Endothelial cell of umbilical vein (primary cell): ENCODE data around the gene KCTD1. TPM values are rescaled to one million over a fixed set of nuclear protein-coding genes. Genes with fewer than 3 reads are reported as not detected.

Experiments
- BruUV-seq: library from RNA; stranded (reverse); fragments of 400-500 nt; replicated peaks from 2 replicates; lab custom pipeline; 2021; lab: Mats Ljungman, UMichigan
- CTCF ChIA-PET: fragments of 300-600, 350-600 bp; sonication (Branson Sonifier 250); formaldehyde crosslinking; loops from one replicate; lab custom pipeline; 2021; ENCODE audit warnings: antibody characterized with exemption, inconsistent platforms; lab: Charles Lee
- POLR2A ChIA-PET: fragments of 300-600, 350-600 bp; sonication (Branson Sonifier 250); formaldehyde crosslinking; loops from one replicate; lab custom pipeline; 2021; ENCODE audit warnings: antibody characterized with exemption, inconsistent platforms; lab: Charles Lee
- DNase-seq: peaks from one replicate; pipeline ENCODE4 v3.0.0-alpha.2; 2011; ENCODE audit warnings: low read depth, low spot score
- FAIRE-seq: peaks from 2 replicates; lab custom pipeline; 2011; peaks lifted over from hg19 to GRCh38; lab: Jason Lieb, UNC
- H2AFZ ChIP-seq: 2 replicates; pipeline ENCODE4 v1.6.0; 2012; ENCODE audit warnings: low read depth, low read length, control low read depth, inconsistent platforms
- H3K27ac ChIP-seq: 2 replicates; pipeline ENCODE4 v1.5.1; 2011; ENCODE audit warnings: low read depth, mild to moderate bottlenecking, control low read depth, low read length, moderate library complexity; ENCODE audit not compliant: insufficient read depth
- H3K27me3 ChIP-seq, 2 experiments: 2 replicates each; pipeline versions ENCODE4 v1.6.0 to v1.6.1; 2011; ENCODE audit warnings: low read length in 2 of 2, mixed read lengths in 1 of 2; ENCODE audit not compliant: control insufficient read depth in 2 of 2, insufficient read depth in 2 of 2
- H3K36me3 ChIP-seq, 2 experiments: 2 replicates in 1 of 2; 3 replicates in 1 of 2; pipeline ENCODE4 v1.5.1; 2011; ENCODE audit warnings: low read length in 2 of 2, mild to moderate bottlenecking in 1 of 2, moderate library complexity in 1 of 2; ENCODE audit not compliant: control insufficient read depth in 2 of 2, insufficient read depth in 2 of 2; ENCODE audit errors: extremely low read depth in 1 of 2
- H3K4me1 ChIP-seq: 3 replicates; pipeline ENCODE4 v1.5.1; 2011; ENCODE audit warnings: mild to moderate bottlenecking, low read length; ENCODE audit not compliant: control insufficient read depth, insufficient read depth; ENCODE audit errors: extremely low read depth
- H3K4me2 ChIP-seq: 2 replicates; pipeline ENCODE4 v1.6.1; 2011; ENCODE audit warnings: low read length, control low read depth, mixed read lengths; ENCODE audit not compliant: insufficient read depth
- H3K4me3 ChIP-seq, 3 experiments: fragments of 200-600 bp in 1 of 3; sonication (generic), shearing (Covaris generic) in 1 of 3; replicated peaks in 1 of 3; 2 replicates each; pipeline ENCODE4 v1.5.1; 2011 to 2016; ENCODE audit warnings: control low read depth in 3 of 3, low read length in 3 of 3, mild to moderate bottlenecking in 2 of 3, inconsistent platforms in 1 of 3, low read depth in 1 of 3, moderate library complexity in 1 of 3; ENCODE audit not compliant: insufficient read depth in 1 of 3
- H3K79me2 ChIP-seq: 2 replicates; pipeline ENCODE4 v1.6.0; 2012; ENCODE audit warnings: low read length, inconsistent platforms; ENCODE audit not compliant: control insufficient read depth, insufficient read depth
- H3K9ac ChIP-seq: replicated peaks from 2 replicates; pipeline ENCODE3; 2011; ENCODE audit warnings: low read length, control low read depth; ENCODE audit not compliant: insufficient read depth; ENCODE audit errors: extremely low read depth
- H3K9me1 ChIP-seq: replicated peaks from 3 replicates; pipeline ENCODE4 v1.6.0; 2011; ENCODE audit warnings: mild to moderate bottlenecking, low read length; ENCODE audit not compliant: control insufficient read depth, insufficient read depth; ENCODE audit errors: extremely low read depth
- H3K9me3 ChIP-seq: replicated peaks from 2 replicates; pipeline ENCODE4 v1.5.1; 2012; ENCODE audit warnings: low read length, inconsistent platforms; ENCODE audit not compliant: control insufficient read depth, insufficient read depth
- H4K20me1 ChIP-seq: replicated peaks from 2 replicates; pipeline ENCODE3; 2011; ENCODE audit warnings: mild to moderate bottlenecking, low read length; ENCODE audit not compliant: control insufficient read depth, insufficient read depth; ENCODE audit errors: extremely low read depth
- CTCF ChIP-seq, 2 donors: IDR thresholded peaks; 1 replicate in 1 of 2; 2 replicates in 1 of 2; pipeline ENCODE4 v1.5.1; 2011; ENCODE audit warnings: low read length in 2 of 2, mild to moderate bottlenecking in 2 of 2, moderate library complexity in 2 of 2, control low read depth in 1 of 2, inconsistent platforms in 1 of 2, low read depth in 1 of 2; ENCODE audit not compliant: insufficient read depth in 1 of 2; ENCODE audit errors: extremely low read depth in 1 of 2
- EZH2 ChIP-seq: IDR thresholded peaks from 2 replicates; pipeline ENCODE4 v1.6.1; 2012; ENCODE audit warnings: borderline replicate concordance, low read depth, mild to moderate bottlenecking, moderate library complexity, low read length, inconsistent platforms; ENCODE audit not compliant: severe bottlenecking
- FOS ChIP-seq: IDR thresholded peaks from 2 replicates; pipeline ENCODE4 v1.6.1; 2011; ENCODE audit warnings: mild to moderate bottlenecking, low read length, moderate library complexity, borderline replicate concordance; ENCODE audit not compliant: insufficient read depth
- GATA2 ChIP-seq: IDR thresholded peaks from 2 replicates; pipeline ENCODE4 v1.7.0; 2011; ENCODE audit warnings: low read depth, mild to moderate bottlenecking, moderate library complexity, mixed read lengths, low read length; ENCODE audit not compliant: insufficient read length, insufficient read depth
- JUN ChIP-seq: IDR thresholded peaks from 2 replicates; pipeline ENCODE4 v1.6.1; 2011; ENCODE audit warnings: borderline replicate concordance, low read depth; ENCODE audit not compliant: insufficient read length, insufficient read depth
- MYC ChIP-seq: IDR thresholded peaks from one replicate; pipeline ENCODE4 v1.6.1; 2011; ENCODE audit warnings: mild to moderate bottlenecking, low read depth, low read length
- POLR2A ChIP-seq: IDR thresholded peaks from 2 replicates; pipeline ENCODE4 v1.6.1; 2012; ENCODE audit warnings: low read depth, mild to moderate bottlenecking, control low read depth, low read length
- POLR2AphosphoS5 ChIP-seq: IDR thresholded peaks from 2 replicates; pipeline ENCODE4 v1.6.1; 2012; ENCODE audit warnings: low read depth, mild to moderate bottlenecking, control low read depth, low read length, moderate library complexity; ENCODE audit not compliant: insufficient read depth
- dilution Hi-C: fragments of 300-500 bp; cut with MboI; formaldehyde crosslinking; loops from one replicate; pipeline ENCODE4 v1.15.0; 2019; ENCODE audit warnings: low sequenced_read_pairs; ENCODE audit not compliant: extremely low pct_ligation_motif_present
- intact Hi-C: fragments of 100-400 bp; cut with micrococcal nuclease; formaldehyde crosslinking; loops from one replicate; pipeline ENCODE4 v1.10.0; 2022
- polyA plus RNA-seq, 4 experiments: library from polyadenylated mRNA; depleted of rRNA in 3 of 4; stranded (reverse) in 3 of 4; unstranded in 1 of 4; fragments of >200 nt; gene quantifications; 2 replicates each; pipeline versions ENCODE4 v1.2.1 to v1.2.3, GENCODE V29; 2011 to 2012; ENCODE audit warnings: missing spikeins in 1 of 4
- total RNA-seq: library from RNA; stranded (reverse); gene quantifications from 2 replicates; pipeline ENCODE4 v1.2.3, GENCODE V29; 2021
- TF ChIP-seq, protein P1 (sequence below): IDR thresholded peaks from 2 replicates; pipeline ENCODE4 v1.6.1; 2011; ENCODE audit not compliant: insufficient read depth, insufficient read length

Gene KCTD1
- total and polyA plus RNA-seq, 2 donors (not counting 3 experiments of a cell fraction or from before 2014, with no cell fraction given) = 6.1 to 12.1 TPM

DNA sequence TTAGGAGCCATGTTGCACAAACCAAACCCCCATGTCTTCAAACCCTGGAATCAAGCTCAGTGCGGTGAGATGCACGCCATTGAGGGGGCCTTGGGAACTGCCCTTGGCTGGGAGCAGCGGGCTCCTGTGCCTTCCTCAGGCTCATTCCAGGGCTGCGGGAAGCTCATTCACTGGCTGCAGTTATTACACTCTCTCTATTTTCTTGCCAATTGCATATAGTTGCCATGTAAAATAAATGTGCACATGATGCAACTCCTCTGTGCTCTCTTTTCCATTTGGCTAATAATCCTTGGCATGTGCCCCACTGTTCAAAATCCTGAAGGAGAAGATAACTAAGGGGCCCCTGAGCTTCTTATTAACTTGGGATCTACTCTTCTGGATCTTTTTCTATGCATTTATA, 74.7 kb downstream of the KCTD1 start:
- no peaks in the 10 kb centered on the region for H3K36me3 ChIP-seq
- ChIA-PET POLR2A (no interaction called here), CTCF (no interaction called here)
- H3K4me1 ChIP-seq = peaks cover 8% of the 10 kb centered on the region
- H2AFZ ChIP-seq = no peak overlapping the region
- no peaks in the 10 kb centered on the region for H3K79me2 ChIP-seq
- DNase-seq (no peak), FAIRE-seq (no peak)
- no peak overlapping the region for H3K9ac ChIP-seq
- BruUV-seq = no TSS peak
- dilution Hi-C loops (no loop called here), intact Hi-C loops (no loop called here)
- H3K27ac ChIP-seq = no peak overlapping the region
- TF ChIP-seq, protein P1, sequence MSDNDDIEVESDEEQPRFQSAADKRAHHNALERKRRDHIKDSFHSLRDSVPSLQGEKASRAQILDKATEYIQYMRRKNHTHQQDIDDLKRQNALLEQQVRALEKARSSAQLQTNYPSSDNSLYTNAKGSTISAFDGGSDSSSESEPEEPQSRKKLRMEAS = no peak
- TF ChIP-seq JUN (no peak), MYC (no peak), FOS (no peak), CTCF (IDR thresholded peaks at IDR 0.05; ENCODE audit: extremely low read depth in 1 of 2, insufficient read depth in 1 of 2, low read depth in 1 of 2, low read length in 2 of 2) (no peak), GATA2 (no peak), EZH2 (no peak), POLR2A (no peak), POLR2AphosphoS5 (no peak)
- no peaks in the 10 kb centered on the region for H3K9me1 ChIP-seq
- no peak overlapping the region for H3K4me2 ChIP-seq
- no peaks in the 10 kb centered on the region for H3K27me3 ChIP-seq
- H3K4me3 ChIP-seq = no peak overlapping the region
- no peaks in the 10 kb centered on the region for H3K9me3 ChIP-seq
- no peaks in the 10 kb centered on the region for H4K20me1 ChIP-seq
